CD4-positive, alpha-beta T cell (primary cell): ENCODE results near the gene SHANK2. TPM values are rescaled to one million over a fixed set of nuclear protein-coding genes. Genes with fewer than 3 reads are reported as not detected.

Experiments
- ATAC-seq: fragments of 200-7000 bp; cut with Tn5 transposase; one replicate; pipeline ENCODE4 v1.10.0; 2022; ENCODE audit warnings: mild to moderate bottlenecking; ENCODE audit not compliant: poor library complexity
- CTCF ChIA-PET: fragments of 350-600 bp; sonication (Branson Sonifier 250); formaldehyde crosslinking; loops from one replicate; lab custom pipeline; 2021; ENCODE audit warnings: antibody characterized with exemption, inconsistent platforms; lab: Charles Lee
- POLR2A ChIA-PET: fragments of 350-600 bp; sonication (Branson Sonifier 250); formaldehyde crosslinking; loops from one replicate; lab custom pipeline; 2021; ENCODE audit warnings: antibody characterized with exemption, inconsistent platforms; lab: Charles Lee
- DNase-seq, 14 experiments: peaks; one replicate each; pipeline ENCODE4 v3.0.0-alpha.2; 2013 to 2020; ENCODE audit warnings: mixed read lengths in 2 of 14
- H3K27ac ChIP-seq, 2 donors: one replicate each; pipeline versions ENCODE4 v1.5.1 to v1.7.0; 2013; ENCODE audit warnings: low read length in 2 of 2, low read depth in 1 of 2, mild to moderate bottlenecking in 1 of 2
- H3K27me3 ChIP-seq, 2 experiments: 1 replicate in 1 of 2; 2 replicates in 1 of 2; pipeline versions ENCODE4 v1.6.1 to v1.7.0; 2013; ENCODE audit warnings: low read length in 2 of 2, control low read depth in 1 of 2, mild to moderate bottlenecking in 1 of 2, moderate library complexity in 1 of 2; ENCODE audit not compliant: insufficient read depth in 2 of 2, control insufficient read depth in 1 of 2
- H3K36me3 ChIP-seq: one replicate; pipeline ENCODE4 v1.6.1; 2013; ENCODE audit warnings: low read length, control low read depth; ENCODE audit not compliant: insufficient read depth
- H3K4me1 ChIP-seq: one replicate; pipeline ENCODE4 v1.6.1; 2013; ENCODE audit warnings: low read length, control low read depth; ENCODE audit not compliant: insufficient read depth
- H3K4me3 ChIP-seq: one replicate; pipeline ENCODE4 v1.5.1; 2013; ENCODE audit warnings: mild to moderate bottlenecking, low read length, moderate library complexity
- H3K9me3 ChIP-seq, 2 experiments: 1 replicate in 1 of 2; 2 replicates in 1 of 2; pipeline versions ENCODE4 v1.6.1 to v1.7.0; 2013; ENCODE audit warnings: low read length in 2 of 2, mild to moderate bottlenecking in 2 of 2, control low read depth in 1 of 2, moderate library complexity in 1 of 2; ENCODE audit not compliant: control insufficient read depth in 1 of 2, insufficient read depth in 1 of 2
- H3K27ac Mint-ChIP-seq: one replicate; pipeline ENCODE4 v1.8.0; 2020; ENCODE audit warnings: mixed read lengths
- H3K27me3 Mint-ChIP-seq: one replicate; pipeline ENCODE4 v1.8.0; 2021; ENCODE audit warnings: mixed read lengths
- H3K36me3 Mint-ChIP-seq: one replicate; pipeline ENCODE4 v1.8.0; 2021; ENCODE audit warnings: low read depth, mixed read lengths
- H3K4me1 Mint-ChIP-seq: one replicate; pipeline ENCODE4 v1.8.0; 2021; ENCODE audit warnings: low read depth, mixed read lengths
- H3K4me3 Mint-ChIP-seq: one replicate; pipeline ENCODE4 v1.8.0; 2020; ENCODE audit warnings: mild to moderate bottlenecking, mixed read lengths
- H3K9me3 Mint-ChIP-seq: one replicate; pipeline ENCODE4 v1.8.0; 2020; ENCODE audit warnings: mixed read lengths
- intact Hi-C, 2 experiments: fragments of 100-400 bp; cut with DNase I in 1 of 2; cut with micrococcal nuclease in 1 of 2; formaldehyde crosslinking; loops; one replicate each; pipeline versions ENCODE4 v1.15.1 to v1.9.0; 2023 to 2025; cut with DNase I, micrococcal nuclease
- polyA plus RNA-seq, 2 donors: library from polyadenylated mRNA; unstranded; fragments of 120-200 nt; gene quantifications; one replicate each; pipeline ENCODE4 v1.2.1, GENCODE V29; 2013
- total RNA-seq, 174 experiments: library from RNA in 2 of 174; stranded (reverse) in 2 of 174; gene quantifications; one replicate each; pipeline ENCODE4 v1.2.3 and lab custom pipeline; 2021 to 2026
- TF ChIP-seq, protein P1 (sequence below): fragments of 200-600 bp; IDR thresholded peaks from one replicate; pipeline ENCODE4 v1.8.0; 2022; ENCODE audit warnings: antibody characterized with exemption, mild to moderate bottlenecking

Gene SHANK2
- not detected for total RNA-seq
- polyA plus RNA-seq (2013, experiment 1 of 2): not detected
- 0.11 TPM for polyA plus RNA-seq (2013, experiment 2 of 2)
- total RNA-seq (lab: John Stamatoyannopoulos, UW): 0 to 0.21 (median 0) reads per million in 172 experiments

DNA sequence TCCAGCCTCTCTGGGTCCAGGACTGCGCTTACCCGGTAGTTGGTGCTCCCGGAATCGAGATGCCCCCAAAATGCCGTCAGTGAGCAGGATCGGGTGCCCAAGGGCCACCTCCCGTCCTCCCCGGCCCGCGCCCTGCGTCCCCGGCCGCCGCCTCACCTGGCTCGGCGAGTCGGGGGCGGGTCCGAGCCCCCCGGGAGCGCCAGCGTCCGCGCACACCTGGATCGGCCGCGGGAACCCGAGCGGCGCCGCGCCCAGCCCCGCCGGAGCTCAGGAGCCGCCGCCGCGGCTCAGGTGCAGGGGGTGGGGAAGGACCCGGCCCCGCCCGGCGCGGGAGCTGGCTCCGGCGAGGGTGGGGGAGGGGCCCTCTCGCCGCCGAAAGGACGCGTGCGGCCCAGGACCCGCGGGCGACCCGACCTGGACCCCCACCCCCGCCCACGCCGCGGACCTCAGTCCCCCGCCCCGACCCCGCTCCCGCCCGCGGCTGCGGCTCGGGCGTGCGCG, at the start of gene SHANK2:
TSS of gene SHANK2 (minus strand) at position 309 of the 501 bp plus-strand sequence. CDS start 105,251 bp downstream, outside the sequence.
- Mint-ChIP-seq H3K9me3 (no peaks in the 10 kb centered on the region), H3K27me3 (peaks cover 70% of the 10 kb centered on the region), H3K4me3 (no peak within 1 kb of the TSS), H3K4me1 (no peaks in the 10 kb centered on the region), H3K36me3 (no peaks in the 10 kb centered on the region), H3K27ac (no peak within 1 kb of the TSS)
- Histone ChIP-seq H3K4me3 (no peak within 1 kb of the TSS), H3K36me3 (no peaks in the 10 kb centered on the region), H3K4me1 (no peaks in the 10 kb centered on the region), H3K27me3 (peaks cover 44 to 65% of the 10 kb centered on the region in 2 experiments), H3K9me3 (peaks cover 0 to 5% of the 10 kb centered on the region in 2 experiments), H3K27ac (no peak within 1 kb of the TSS)
- ChIA-PET POLR2A (no interaction called here), CTCF (no interaction called here)
- TF ChIP-seq, protein P1, sequence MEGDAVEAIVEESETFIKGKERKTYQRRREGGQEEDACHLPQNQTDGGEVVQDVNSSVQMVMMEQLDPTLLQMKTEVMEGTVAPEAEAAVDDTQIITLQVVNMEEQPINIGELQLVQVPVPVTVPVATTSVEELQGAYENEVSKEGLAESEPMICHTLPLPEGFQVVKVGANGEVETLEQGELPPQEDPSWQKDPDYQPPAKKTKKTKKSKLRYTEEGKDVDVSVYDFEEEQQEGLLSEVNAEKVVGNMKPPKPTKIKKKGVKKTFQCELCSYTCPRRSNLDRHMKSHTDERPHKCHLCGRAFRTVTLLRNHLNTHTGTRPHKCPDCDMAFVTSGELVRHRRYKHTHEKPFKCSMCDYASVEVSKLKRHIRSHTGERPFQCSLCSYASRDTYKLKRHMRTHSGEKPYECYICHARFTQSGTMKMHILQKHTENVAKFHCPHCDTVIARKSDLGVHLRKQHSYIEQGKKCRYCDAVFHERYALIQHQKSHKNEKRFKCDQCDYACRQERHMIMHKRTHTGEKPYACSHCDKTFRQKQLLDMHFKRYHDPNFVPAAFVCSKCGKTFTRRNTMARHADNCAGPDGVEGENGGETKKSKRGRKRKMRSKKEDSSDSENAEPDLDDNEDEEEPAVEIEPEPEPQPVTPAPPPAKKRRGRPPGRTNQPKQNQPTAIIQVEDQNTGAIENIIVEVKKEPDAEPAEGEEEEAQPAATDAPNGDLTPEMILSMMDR: no peak
- intact Hi-C loops: no loop called here
- ATAC-seq (no peak), DNase-seq (no peak)

DNA sequence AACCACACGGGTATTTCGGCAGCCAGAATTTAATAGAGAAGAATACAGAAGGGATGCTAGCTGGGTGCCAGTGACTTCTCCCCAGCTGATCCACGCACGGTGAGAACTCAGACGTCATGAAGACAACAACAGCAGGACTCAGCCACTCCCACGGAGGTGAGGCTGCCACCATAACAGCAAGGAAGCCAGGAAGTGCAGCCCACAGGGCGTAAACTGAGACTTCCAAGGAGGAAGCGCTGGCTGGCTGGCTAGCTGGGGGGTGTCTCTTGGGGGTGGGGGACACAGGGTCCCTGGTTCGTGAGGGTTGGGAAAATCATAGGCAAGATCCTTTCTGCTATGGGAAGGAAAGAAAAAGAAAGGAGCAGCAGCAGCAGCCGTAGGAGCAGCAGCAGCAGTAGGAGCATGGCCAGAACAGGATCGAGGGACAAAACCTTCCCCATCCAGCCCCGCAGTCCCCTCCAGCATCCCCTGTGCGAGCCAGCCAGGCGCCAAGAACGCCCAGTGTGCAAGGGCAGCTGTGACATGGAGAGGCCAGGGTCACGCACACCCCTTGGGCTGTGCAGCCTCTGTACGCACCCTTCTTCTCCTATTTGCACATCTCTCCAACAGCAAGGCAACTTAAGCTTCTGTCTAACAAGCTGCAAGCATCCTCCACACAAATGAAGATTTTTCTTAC, 49.6 kb upstream of the SHANK2 start:
- Mint-ChIP-seq H3K27ac (no peak overlapping the region), H3K27me3 (peaks cover 25% of the 10 kb centered on the region), H3K4me3 (no peak overlapping the region), H3K36me3 (no peaks in the 10 kb centered on the region), H3K9me3 (no peaks in the 10 kb centered on the region), H3K4me1 (no peaks in the 10 kb centered on the region)
- TF ChIP-seq, protein P1: no peak
- Histone ChIP-seq H3K27me3 (peaks cover 8 to 9% of the 10 kb centered on the region in 2 experiments), H3K4me1 (no peaks in the 10 kb centered on the region), H3K9me3 (no peaks in the 10 kb centered on the region), H3K4me3 (no peak overlapping the region), H3K27ac (no peak overlapping the region), H3K36me3 (no peaks in the 10 kb centered on the region)
- POLR2A ChIA-PET: no interaction called here
- CTCF ChIA-PET: no interaction called here
- intact Hi-C loops: no loop called here
- DNase-seq: no peak
- no peak for ATAC-seq

DNA sequence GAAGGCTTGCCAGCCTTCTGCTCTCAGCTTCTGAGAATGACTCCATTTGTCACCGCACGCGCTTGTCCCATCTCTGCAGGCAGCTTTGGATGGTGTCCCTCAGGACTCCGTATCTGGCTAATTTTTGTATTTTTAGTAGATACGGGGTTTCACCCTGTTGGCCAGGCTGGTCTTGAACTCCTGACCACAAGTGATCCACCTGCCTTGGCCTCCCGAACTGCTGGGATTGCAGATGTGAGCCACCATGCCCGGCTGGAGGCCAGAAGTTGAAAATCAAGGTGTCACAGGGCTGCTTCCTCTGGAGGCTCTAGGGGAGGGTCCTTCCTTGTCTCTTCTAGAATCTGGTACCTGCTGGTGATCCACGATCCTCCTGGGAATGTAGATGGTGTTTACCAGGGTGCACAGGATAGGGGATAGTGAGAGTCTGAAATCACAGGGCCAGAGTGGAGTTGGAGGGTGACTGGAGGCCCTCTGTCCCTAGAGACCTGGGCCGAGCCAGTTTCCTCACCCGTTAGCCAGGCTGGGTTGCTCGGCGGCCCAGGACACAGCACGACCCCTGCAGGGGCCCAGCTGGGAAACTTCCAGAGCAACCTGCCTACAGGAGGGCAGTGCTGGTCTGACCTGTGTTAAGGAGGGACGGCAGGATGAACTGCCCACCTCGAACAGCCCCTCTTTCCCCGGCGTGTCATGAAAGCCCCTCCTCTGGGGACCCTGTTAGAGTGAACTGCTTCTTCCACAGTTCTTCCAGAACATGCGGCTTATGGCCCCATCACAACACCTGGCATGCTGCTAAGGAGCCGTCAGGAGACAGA, 48.9 kb upstream of the SHANK2 start:
- Mint-ChIP-seq H3K27ac (no peak overlapping the region), H3K36me3 (no peaks in the 10 kb centered on the region), H3K4me1 (no peaks in the 10 kb centered on the region), H3K4me3 (no peak overlapping the region), H3K9me3 (no peaks in the 10 kb centered on the region), H3K27me3 (peaks cover 31% of the 10 kb centered on the region)
- Histone ChIP-seq H3K9me3 (peaks cover 0 to 2% of the 10 kb centered on the region in 2 experiments), H3K27ac (no peak overlapping the region), H3K4me3 (no peak overlapping the region), H3K36me3 (no peaks in the 10 kb centered on the region), H3K27me3 (peaks cover 8 to 9% of the 10 kb centered on the region in 2 experiments), H3K4me1 (no peaks in the 10 kb centered on the region)
- no peak for ATAC-seq
- no peak for DNase-seq
- CTCF ChIA-PET: no interaction called here
- TF ChIP-seq, protein P1: no peak
- intact Hi-C loops: no loop called here
- POLR2A ChIA-PET: no interaction called here
